Stomach (tissue), 4 donors: ENCODE results near the gene SF3B3.

Source experiments
- POLR2AphosphoS5 ChIP-seq, 3 donors: sonication (generic); formaldehyde crosslinking; IDR thresholded peaks; one replicate each; pipeline ENCODE4 v1.6.1; 2016; ENCODE audit warnings: antibody characterized with exemption in 3 of 3
- TF ChIP-seq, protein P1 (sequence below), 7 experiments: fragments of 450-650 bp in 4 of 7; fragments of 200-600 bp in 3 of 7; sonication (generic) in 3 of 7; IDR thresholded peaks; one replicate each; pipeline ENCODE4 v1.5.1; 2016 to 2019; ENCODE audit warnings: antibody characterized with exemption in 7 of 7, control low read depth in 2 of 7, mild to moderate bottlenecking in 1 of 7

DNA sequence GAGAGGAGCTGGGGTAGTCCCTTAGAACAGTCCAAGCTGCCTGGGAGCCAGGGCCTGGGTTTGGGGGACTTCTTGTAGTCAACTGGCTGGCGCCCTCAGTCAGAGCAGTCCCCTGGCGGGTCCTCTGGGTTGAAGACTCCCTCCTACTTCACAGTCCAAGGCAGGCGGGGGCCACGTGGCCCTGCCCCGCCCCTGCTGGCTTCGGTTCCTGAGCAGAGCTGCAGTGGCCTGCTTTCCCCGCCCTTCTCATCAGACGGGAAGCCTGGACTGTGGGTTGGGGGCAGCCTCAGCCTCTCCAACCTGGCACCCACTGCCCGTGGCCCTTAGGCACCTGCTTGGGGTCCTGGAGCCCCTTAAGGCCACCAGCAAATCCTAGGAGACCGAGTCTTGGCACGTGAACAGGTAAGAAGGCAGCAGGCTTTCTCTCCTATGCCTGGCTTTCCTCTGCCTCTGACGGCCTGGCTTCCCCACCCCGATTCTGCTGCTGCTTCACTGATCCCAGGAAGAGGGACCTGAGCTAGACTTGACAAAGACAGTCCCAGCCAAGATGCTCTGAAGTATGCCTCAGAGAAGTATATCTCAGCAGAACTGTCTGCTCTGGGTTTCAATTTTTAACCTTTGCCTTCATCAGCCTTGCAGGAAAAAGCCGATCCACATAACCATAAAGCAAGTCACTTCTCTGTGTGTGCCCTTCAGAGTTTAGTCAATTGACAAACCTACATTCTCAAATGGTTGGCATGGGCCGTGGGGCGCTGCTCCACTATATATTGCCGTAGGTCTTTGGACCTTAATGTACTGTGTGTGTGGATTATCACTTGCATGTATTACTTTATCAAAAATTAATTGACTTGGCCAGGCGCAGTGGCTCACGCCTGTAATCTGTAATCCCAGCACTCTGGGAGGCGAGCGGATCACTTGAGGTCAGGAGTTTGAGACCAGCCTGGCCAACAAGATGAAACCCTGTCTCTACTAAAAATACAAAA lies 56.3 kb downstream of the SF3B3 start:
- TF ChIP-seq, protein P1, sequence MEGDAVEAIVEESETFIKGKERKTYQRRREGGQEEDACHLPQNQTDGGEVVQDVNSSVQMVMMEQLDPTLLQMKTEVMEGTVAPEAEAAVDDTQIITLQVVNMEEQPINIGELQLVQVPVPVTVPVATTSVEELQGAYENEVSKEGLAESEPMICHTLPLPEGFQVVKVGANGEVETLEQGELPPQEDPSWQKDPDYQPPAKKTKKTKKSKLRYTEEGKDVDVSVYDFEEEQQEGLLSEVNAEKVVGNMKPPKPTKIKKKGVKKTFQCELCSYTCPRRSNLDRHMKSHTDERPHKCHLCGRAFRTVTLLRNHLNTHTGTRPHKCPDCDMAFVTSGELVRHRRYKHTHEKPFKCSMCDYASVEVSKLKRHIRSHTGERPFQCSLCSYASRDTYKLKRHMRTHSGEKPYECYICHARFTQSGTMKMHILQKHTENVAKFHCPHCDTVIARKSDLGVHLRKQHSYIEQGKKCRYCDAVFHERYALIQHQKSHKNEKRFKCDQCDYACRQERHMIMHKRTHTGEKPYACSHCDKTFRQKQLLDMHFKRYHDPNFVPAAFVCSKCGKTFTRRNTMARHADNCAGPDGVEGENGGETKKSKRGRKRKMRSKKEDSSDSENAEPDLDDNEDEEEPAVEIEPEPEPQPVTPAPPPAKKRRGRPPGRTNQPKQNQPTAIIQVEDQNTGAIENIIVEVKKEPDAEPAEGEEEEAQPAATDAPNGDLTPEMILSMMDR (IDR thresholded peaks at IDR 0.05): no peak
- TF ChIP-seq POLR2AphosphoS5 (IDR thresholded peaks at IDR 0.05): no peak
